HG03196 (cell line): ENCODE results near the gene ARHGEF7.

Experiments
- ATAC-seq: cut with Tn5 transposase; IDR thresholded peaks from one replicate; pipeline ENCODE4 v1.9.1; 2021; ENCODE audit not compliant: unreplicated experiment

ARHGEF7 gene

DNA sequence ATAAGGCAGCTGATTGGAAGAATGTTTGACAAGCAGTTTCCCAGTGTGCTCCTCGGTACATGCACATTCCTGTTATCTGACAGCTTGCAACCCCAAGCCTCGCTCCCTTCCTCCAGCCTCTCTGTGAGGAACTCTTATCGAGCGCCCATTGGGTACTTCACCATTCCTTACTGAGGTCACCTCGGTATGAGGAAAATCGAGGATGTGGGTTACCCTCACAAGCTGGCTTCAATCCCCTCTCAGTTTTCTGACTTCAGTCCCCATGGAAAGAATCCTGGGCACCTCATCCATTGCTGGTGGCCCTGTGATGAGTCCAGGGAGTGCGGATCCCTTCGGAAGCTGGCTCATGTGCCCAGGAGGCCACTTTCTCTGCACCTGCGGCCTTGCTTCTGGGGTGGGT, 222.6 kb downstream of the ARHGEF7 start:
- no peak for ATAC-seq

DNA sequence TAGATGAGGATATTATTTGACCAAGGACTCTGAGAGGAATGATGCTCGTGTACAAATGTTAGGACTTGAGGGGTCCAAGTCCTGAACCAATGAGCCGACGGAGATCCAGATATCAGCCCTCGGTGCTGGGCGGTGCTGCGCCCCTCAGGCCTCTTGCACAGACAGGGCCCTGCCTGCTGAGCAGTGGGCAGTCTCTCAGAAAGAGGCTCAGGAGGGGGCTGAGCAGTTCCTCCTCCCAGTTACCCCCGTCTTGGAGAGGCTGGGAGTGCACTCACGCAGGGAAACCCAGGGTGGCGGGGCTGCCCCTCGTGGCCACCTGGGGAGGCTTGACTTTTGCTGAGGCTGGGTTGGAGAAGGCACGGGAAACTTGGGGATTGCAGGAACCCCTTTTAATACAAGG, 223.7 kb downstream of the ARHGEF7 start:
- ATAC-seq, result no peak

DNA sequence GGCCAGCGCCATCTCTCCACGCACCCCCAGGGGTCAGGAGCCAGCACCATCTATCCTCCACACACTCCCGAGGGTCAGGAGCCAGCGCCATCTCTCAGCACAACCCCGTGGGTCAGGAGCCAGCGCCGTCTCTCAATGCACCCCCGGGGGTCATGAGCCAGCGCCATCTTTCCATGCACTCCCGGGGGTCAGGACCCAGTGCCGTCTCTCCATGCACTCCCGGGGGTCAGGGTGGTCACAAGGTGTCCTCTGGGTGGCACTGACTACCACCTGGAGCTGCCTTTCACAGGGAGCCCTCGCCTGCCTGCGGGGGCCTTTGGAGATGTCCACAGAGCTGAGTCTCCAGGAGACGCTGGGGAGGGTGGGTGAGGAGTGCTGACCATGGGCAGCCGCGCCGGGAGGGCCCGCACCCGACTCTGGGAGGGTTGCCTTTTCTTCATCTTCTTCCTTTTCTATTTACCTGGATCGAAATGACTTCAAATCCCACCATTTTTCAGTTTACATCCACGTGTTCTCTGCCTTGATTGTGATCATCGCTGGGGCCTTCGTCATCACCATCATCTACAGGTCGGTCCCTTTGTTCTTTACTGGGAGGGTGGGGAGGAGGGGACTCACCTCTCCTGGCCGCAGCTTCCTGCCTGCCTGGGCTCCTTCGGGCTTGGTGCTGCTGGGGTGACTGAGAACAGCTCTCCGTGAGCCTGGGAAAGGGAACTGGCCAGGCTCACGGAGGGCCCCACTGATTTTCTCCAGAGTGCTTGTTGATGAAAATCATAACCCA, 224.4 kb downstream of the ARHGEF7 start:
- no peak for ATAC-seq

DNA sequence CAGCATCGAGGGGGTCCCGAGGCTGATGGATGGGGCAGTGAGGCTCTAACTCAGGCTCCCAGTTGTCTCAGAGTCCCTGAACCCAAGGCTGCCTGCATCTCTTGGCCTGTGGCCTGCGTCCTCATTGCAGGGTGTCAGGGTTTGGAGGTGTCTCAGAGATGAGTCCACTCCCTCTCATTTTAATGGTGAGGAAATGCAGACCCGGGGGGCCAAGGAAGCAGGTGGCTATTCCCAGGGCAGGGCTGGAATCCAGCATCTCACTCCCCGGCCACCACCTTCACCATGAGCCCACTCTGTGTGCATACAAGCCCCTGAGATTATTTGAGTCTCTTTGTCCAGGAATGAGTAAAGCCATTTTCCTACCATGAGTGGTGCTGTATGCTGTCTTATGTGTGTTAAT, 226.8 kb downstream of the ARHGEF7 start:
- ATAC-seq, result no peak

DNA sequence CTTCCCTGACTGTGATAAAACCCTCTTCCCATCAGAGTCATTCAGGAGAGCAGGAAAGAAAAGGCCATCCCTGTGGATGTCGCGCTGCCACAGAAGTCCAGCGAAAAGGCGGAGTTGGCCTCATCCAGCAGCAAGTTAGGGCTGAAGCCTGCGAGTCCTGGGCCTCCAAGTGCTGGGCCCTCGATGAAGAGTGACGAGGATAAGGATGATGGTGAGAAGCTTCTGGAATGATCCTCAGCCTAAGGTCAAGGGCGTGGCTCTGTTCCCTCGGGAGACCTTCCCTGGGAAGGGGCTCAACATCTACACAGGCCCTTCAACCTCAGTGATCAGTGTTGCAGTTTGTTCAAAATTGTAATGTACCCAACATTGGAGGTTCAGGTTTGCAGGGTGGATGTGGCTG, 227.6 kb downstream of the ARHGEF7 start:
- no peak for ATAC-seq

DNA sequence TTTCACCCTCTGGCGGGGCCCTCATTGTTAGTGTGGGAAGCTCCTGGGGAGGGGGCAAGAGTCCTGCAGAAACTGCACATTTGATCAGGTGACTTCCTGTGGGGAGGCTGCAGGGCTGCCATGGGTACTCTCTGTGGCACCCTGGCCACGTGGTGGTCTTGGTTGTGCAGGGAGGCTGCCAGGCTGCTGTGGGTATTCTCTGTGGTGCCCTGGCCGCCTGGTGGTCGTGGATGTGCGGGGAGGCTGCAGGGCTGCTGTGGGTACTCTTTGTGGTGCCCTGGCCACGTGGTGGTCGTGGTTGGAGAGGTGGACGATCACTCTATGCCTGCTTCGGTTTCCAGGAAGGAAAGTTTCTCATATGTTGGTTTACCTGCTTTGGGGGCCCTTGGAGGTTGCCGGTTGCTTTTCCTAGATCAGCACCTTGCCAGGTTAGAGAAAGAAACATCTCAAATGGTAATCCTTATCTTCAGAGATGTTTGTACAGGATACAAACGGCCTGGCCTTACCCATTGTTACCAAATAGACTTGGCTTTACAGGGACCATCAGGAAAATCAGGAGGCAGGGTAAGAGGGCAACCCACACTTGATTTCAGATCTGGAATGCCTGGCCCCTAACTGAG, 228.2 kb downstream of the ARHGEF7 start:
- ATAC-seq, result no peak

DNA sequence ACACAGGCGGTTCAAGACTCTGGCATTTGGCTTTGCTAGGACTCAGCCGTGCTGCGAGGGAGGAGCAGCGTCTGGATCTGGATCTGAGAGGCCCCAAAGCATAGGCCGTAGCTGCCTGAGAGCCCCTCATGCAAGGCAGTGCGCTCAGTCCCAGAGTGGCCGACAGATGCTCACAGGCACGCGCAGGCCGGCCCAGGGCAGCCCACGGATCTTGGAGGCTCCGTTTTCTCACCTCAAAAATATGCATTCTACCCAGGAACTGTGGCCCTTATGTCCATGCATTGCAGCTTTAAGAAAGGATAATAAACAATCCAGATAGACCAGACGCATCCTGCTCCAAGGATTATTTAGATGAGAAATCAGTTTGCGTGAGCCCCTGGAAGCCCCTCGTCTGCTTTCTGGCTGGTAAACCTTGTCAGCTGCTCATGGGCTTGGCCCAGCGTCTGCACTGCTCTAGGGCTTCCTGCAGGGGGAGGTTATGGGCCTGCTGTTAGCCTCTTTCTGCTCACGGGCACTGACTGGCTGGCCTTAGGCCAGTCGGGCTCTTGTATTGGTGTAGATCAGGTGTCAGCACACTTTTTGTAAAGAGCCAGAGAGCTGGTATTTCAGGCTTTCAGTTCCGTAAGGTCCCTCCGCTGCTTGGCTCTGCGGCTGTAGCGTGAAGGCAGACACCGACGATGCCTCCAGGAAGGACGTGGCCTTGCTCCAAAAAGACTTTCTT, 229.5 kb downstream of the ARHGEF7 start:
- ATAC-seq, result no peak

DNA sequence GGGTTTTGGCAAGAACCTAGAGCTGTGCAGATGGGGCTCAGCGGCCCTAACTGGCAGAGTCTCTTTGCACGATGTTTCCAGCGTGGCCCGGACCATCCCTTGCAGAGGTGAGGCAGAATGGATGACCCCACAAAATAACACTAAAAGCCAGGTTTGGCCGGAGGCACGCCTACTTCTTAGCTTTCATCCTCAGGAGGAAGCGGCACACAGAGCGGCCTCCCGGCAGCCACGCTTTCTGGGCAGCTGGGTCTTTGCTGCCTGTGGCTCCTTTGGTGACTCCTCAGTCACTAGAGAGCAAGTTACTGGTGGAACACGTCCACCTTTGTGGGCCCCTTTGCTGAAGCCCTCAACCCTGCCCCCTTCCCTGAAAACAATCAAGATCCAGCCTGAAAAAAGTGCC, 230.6 kb downstream of the ARHGEF7 start:
- ATAC-seq, result no peak

DNA sequence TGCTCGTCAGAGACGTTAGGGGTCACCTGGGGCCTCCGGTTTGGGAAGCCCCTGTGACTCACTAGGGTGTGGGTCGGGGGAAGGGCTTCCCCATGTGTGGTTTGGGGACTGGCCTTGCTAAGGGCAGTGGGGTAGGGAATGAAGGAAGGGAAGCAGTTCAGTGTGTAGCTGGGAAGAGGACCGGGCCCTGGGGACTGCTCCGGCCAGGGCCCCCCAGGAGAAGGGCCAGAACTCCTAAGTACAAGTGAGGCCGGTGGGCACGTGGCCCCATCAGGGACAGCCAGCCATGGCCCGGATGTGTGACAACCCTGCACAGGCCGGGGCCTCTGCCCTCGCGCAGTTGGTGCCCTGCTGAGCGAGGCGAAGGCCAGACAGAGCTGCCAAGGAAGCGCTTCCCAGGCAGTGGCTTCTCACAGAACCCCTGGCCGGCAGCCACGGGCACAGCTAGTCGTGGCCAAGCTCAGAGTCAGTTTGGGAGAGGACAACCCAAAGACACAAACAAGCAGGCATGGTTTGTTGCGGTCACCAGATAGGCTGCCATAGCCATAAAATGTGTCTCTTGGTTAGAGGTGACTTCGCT, 231.1 kb downstream of the ARHGEF7 start:
- ATAC-seq, result no peak

DNA sequence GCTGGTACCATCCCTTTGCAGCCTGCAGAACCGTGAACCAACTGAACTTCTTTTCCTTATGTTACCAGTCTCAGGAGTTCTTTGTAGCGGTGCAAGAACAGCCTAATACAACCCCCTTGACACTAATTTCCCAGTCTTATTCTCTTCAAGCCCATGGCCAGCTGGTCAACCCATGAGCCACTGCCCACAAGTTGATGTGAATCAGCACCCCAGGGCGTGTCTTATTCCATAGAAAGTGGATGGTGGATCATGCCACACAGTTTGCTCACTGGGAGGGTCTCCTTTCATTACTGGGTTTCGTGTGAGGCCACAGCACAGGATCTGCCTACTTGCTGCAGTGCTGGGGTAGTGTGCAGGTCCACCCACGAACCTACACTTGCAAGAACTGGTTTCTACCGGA, 232.3 kb downstream of the ARHGEF7 start:
- ATAC-seq, result no peak

DNA sequence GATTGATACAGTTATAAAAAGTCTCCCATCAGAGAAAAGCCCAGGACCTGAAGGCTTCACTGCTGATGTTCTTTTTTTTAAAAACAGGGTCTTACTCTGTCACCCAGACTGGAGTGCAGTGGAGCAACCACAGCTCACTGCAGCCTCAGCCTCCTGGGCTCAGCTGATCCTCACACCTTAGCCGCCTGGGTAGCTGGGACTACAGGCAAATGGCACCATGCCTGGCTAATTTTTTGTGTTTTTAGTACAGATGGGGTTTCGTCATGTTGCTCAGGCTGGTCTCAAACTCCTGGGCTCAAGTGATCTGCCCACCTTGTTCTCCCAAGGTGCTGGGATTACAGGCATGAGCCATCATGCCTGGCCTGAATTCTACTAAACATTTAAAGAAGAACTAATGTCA, 238.4 kb downstream of the ARHGEF7 start:
- ATAC-seq, result no peak

DNA sequence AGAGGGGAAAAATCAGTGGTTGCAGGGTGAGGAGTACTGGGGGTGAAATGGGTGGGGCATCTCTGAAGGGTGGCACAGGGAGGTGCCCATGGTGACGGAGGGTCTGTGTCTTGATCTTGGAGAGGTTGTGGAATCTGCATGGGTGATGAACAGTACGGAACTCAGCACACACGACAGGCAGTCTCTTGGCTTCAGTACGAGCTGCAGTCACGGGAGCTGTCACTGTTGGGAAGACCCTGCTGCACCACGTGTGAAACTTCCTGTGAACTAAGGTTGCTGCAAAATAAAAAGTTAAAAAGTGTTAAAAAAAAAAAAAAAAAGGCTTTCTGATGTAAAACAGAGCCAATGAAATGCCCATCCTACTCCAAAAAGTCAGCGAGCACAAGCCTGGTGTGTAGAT, 239.7 kb downstream of the ARHGEF7 start:
- ATAC-seq, result no peak
